GM23338 (cell line): ENCODE measurements around the gene APOL4. TPM values are rescaled to one million over a fixed set of nuclear protein-coding genes. Genes with fewer than 3 reads are reported as not detected.

Source experiments
- CREB1 ChIP-seq: fragments of 250-450 bp; sonication (Bioruptor Pico); IDR thresholded peaks from 2 replicates; pipeline ENCODE4 v1.5.0; 2020; ENCODE audit warnings: low read depth, mild to moderate bottlenecking, moderate library complexity
- CTCF ChIP-seq, 2 experiments: fragments of 200-600 bp in 1 of 2; sonication (generic) in 1 of 2; conservative IDR thresholded peaks; 2 replicates each; pipeline versions ENCODE4 v1.5.1 to v1.6.1; 2016 to 2017; ENCODE audit warnings: antibody characterized with exemption in 2 of 2, low read depth in 2 of 2, mild to moderate bottlenecking in 2 of 2, moderate library complexity in 1 of 2
- EZH2 ChIP-seq: fragments of 200-600 bp; sonication (generic); IDR thresholded peaks from one replicate; pipeline ENCODE4 v1.8.0; 2017; ENCODE audit warnings: antibody characterized with exemption, mild to moderate bottlenecking, low read depth; ENCODE audit not compliant: unreplicated experiment
- POLR2AphosphoS5 ChIP-seq: IDR thresholded peaks from 2 replicates; pipeline ENCODE4 v1.6.1; 2016; ENCODE audit warnings: antibody characterized with exemption, low read depth
- ZNF114 ChIP-seq: fragments of 250-450 bp; sonication (Bioruptor Pico); IDR thresholded peaks from 2 replicates; pipeline ENCODE4 v1.5.0; 2020; ENCODE audit warnings: mild to moderate bottlenecking, moderate library complexity
- ZNF462 ChIP-seq: fragments of 250-450 bp; sonication (Bioruptor Pico); IDR thresholded peaks from 2 replicates; pipeline ENCODE4 v1.5.0; 2020; ENCODE audit warnings: mild to moderate bottlenecking, moderate library complexity
- polyA plus RNA-seq: library from polyadenylated mRNA; unstranded; fragments of >200 nt; fragmentation: Nextera tagmentation; extraction: Ambion mirVana; gene quantifications from 2 replicates; pipeline ENCODE4 v1.2.1, GENCODE V29; 2016
- total RNA-seq: library from RNA; depleted of rRNA; stranded (reverse); fragments of >200 nt; shearing (Covaris generic); gene quantifications from 2 replicates; pipeline ENCODE4 v1.2.3, GENCODE V29; 2014
- TF ChIP-seq, protein P1 (sequence below): IDR thresholded peaks from 2 replicates; pipeline ENCODE4 v1.6.1; 2016; ENCODE audit warnings: antibody characterized with exemption

APOL4 gene
- total and polyA plus RNA-seq, 2 experiments from 2014 or later, result not detected

- TF ChIP-seq ZNF462 (CRISPR knock-in tag) (no peak), CREB1 (CRISPR knock-in tag) (no peak), ZNF114 (CRISPR knock-in tag) (no peak), EZH2 (no peak), CTCF (conservative IDR thresholded peaks at IDR 0.05; ENCODE audit: low read depth in 2 of 2) (no peak), POLR2AphosphoS5 (no peak)
- TF ChIP-seq, protein P1, sequence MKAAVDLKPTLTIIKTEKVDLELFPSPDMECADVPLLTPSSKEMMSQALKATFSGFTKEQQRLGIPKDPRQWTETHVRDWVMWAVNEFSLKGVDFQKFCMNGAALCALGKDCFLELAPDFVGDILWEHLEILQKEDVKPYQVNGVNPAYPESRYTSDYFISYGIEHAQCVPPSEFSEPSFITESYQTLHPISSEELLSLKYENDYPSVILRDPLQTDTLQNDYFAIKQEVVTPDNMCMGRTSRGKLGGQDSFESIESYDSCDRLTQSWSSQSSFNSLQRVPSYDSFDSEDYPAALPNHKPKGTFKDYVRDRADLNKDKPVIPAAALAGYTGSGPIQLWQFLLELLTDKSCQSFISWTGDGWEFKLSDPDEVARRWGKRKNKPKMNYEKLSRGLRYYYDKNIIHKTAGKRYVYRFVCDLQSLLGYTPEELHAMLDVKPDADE, result no peak
These were observed 4.6 kb downstream of the APOL4 start (continued) for GRCh38 chr22:36197065-36197440.
